IMR-90 (cell line): Measurements from ENCODE around the gene CDH12. TPM values are rescaled to one million over a fixed set of nuclear protein-coding genes. Genes with fewer than 3 reads are reported as not detected.

Experiments used
- ATAC-seq: fragments of 200-7000 bp; cut with Tn5 transposase; 2 replicates; pipeline ENCODE4 v1.9.1; 2020; ENCODE audit warnings: low read depth, mild to moderate bottlenecking, moderate library complexity
- BruUV-seq: library from RNA; stranded (reverse); fragments of 400-500 nt; replicated peaks from 2 replicates; lab custom pipeline; 2021; lab: Mats Ljungman, UMichigan
- CTCF ChIA-PET: fragments of 300-600 bp; formaldehyde crosslinking; extraction: SDS; loops from one replicate; lab custom pipeline; 2021; ENCODE audit warnings: antibody characterized with exemption; lab: Yijun Ruan, JAX
- POLR2A ChIA-PET: fragments of 300-600 bp; sonication (Branson Sonifier 250); formaldehyde crosslinking; loops from one replicate; lab custom pipeline; 2022; ENCODE audit warnings: antibody characterized with exemption; ENCODE audit not compliant: unreplicated experiment; lab: Charles Lee
- DNase-seq: peaks from one replicate; pipeline ENCODE4 v3.0.0; 2013
- H2AFZ ChIP-seq: replicated peaks from 2 replicates; pipeline ENCODE3; 2013; ENCODE audit warnings: low read length, mild to moderate bottlenecking; ENCODE audit not compliant: poor library complexity
- H2AK5ac ChIP-seq: 2 replicates; pipeline ENCODE4 v1.6.1; 2013; ENCODE audit warnings: low read depth, low read length, inconsistent platforms
- H2AK9ac ChIP-seq: replicated peaks from 2 replicates; pipeline ENCODE3; 2013; ENCODE audit warnings: mild to moderate bottlenecking, low read depth, low read length, moderate library complexity; ENCODE audit not compliant: poor library complexity
- H2BK120ac ChIP-seq: 2 replicates; pipeline ENCODE4 v1.6.1; 2013; ENCODE audit warnings: low read depth, low read length, inconsistent platforms
- H2BK15ac ChIP-seq: 3 replicates; pipeline ENCODE4 v1.6.1; 2013; ENCODE audit warnings: low read depth, low read length, inconsistent platforms
- H2BK20ac ChIP-seq: 2 replicates; pipeline ENCODE4 v1.6.1; 2013; ENCODE audit warnings: low read depth, mild to moderate bottlenecking, inconsistent platforms, low read length, moderate library complexity
- H2BK5ac ChIP-seq: 2 replicates; pipeline ENCODE4 v1.6.1; 2013; ENCODE audit warnings: mild to moderate bottlenecking, low read depth, low read length, inconsistent platforms; ENCODE audit not compliant: poor library complexity, severe bottlenecking
- H3K14ac ChIP-seq: replicated peaks from 2 replicates; pipeline ENCODE4 v1.6.1; 2013; ENCODE audit warnings: low read depth, low read length, inconsistent platforms
- H3K18ac ChIP-seq: 2 replicates; pipeline ENCODE4 v1.6.1; 2013; ENCODE audit warnings: low read depth, low read length, control low read depth
- H3K23ac ChIP-seq: 2 replicates; pipeline ENCODE4 v1.6.1; 2013; ENCODE audit warnings: low read depth, low read length, inconsistent platforms
- H3K27ac ChIP-seq: 2 replicates; pipeline ENCODE4 v1.5.1; 2013; ENCODE audit warnings: mild to moderate bottlenecking, control low read depth, low read length; ENCODE audit not compliant: insufficient read depth
- H3K27me3 ChIP-seq: 2 replicates; pipeline ENCODE4 v1.6.1; 2013; ENCODE audit warnings: low read length; ENCODE audit not compliant: control insufficient read depth, insufficient read depth
- H3K36me3 ChIP-seq: 2 replicates; pipeline ENCODE4 v1.6.1; 2013; ENCODE audit warnings: low read length, mixed read lengths; ENCODE audit not compliant: control insufficient read depth, insufficient read depth
- H3K4ac ChIP-seq: 2 replicates; pipeline ENCODE4 v1.6.1; 2013; ENCODE audit warnings: low read depth, low read length, inconsistent platforms
- H3K4me1 ChIP-seq: 2 replicates; pipeline ENCODE4 v1.6.1; 2013; ENCODE audit warnings: low read length, mixed read lengths; ENCODE audit not compliant: control insufficient read depth, insufficient read depth
- H3K4me2 ChIP-seq: 2 replicates; pipeline ENCODE4 v1.6.1; 2013; ENCODE audit warnings: low read depth, mild to moderate bottlenecking, control low read depth, low read length, moderate library complexity
- H3K4me3 ChIP-seq: 2 replicates; pipeline ENCODE4 v1.5.1; 2013; ENCODE audit warnings: low read depth, mild to moderate bottlenecking, control low read depth, low read length, moderate library complexity; ENCODE audit not compliant: insufficient read depth
- H3K56ac ChIP-seq: 2 replicates; pipeline ENCODE4 v1.6.1; 2013; ENCODE audit warnings: low read length, inconsistent platforms; ENCODE audit not compliant: insufficient read depth; ENCODE audit errors: extremely low read depth
- H3K79me1 ChIP-seq, 2 experiments: 2 replicates each; pipeline ENCODE4 v1.6.1; 2013; ENCODE audit warnings: low read length in 2 of 2, inconsistent platforms in 1 of 2, low read depth in 1 of 2
- H3K9ac ChIP-seq: 2 replicates; pipeline ENCODE4 v1.6.1; 2013; ENCODE audit warnings: low read depth, low read length, control low read depth
- H3K9me1 ChIP-seq: 2 replicates; pipeline ENCODE4 v1.6.1; 2013; ENCODE audit warnings: low read length, inconsistent platforms; ENCODE audit not compliant: insufficient read depth
- H3K9me3 ChIP-seq: 2 replicates; pipeline ENCODE4 v1.6.1; 2013; ENCODE audit warnings: low read length; ENCODE audit not compliant: control insufficient read depth, insufficient read depth
- H4K20me1 ChIP-seq: 2 replicates; pipeline ENCODE4 v1.6.1; 2013; ENCODE audit warnings: low read length, inconsistent platforms; ENCODE audit not compliant: insufficient read depth
- H4K5ac ChIP-seq: 2 replicates; pipeline ENCODE4 v1.6.1; 2013; ENCODE audit warnings: mild to moderate bottlenecking, low read depth, low read length, control low read depth
- H4K8ac ChIP-seq, 2 experiments: 2 replicates each; pipeline ENCODE4 v1.6.1; 2013; ENCODE audit warnings: low read depth in 2 of 2, low read length in 2 of 2, control low read depth in 1 of 2, inconsistent platforms in 1 of 2
- H4K91ac ChIP-seq: 2 replicates; pipeline ENCODE4 v1.6.1; 2013; ENCODE audit warnings: low read depth, low read length, inconsistent platforms; ENCODE audit not compliant: insufficient read depth
- CEBPB ChIP-seq: IDR thresholded peaks from 2 replicates; pipeline ENCODE4 v1.6.1; 2012; ENCODE audit warnings: low read depth, low read length, improper control_type of control experiment
- MAFK ChIP-seq: IDR thresholded peaks from 2 replicates; pipeline ENCODE4 v1.6.1; 2012; ENCODE audit warnings: low read depth, low read length, improper control_type of control experiment
- MXI1 ChIP-seq: IDR thresholded peaks from 2 replicates; pipeline ENCODE4 v1.6.1; 2012; ENCODE audit warnings: low read depth, mild to moderate bottlenecking, low read length, moderate library complexity, borderline replicate concordance
- NFE2L2 ChIP-seq: fragments of 150-350 bp; IDR thresholded peaks from 2 replicates; pipeline ENCODE4 v1.6.1; 2016; ENCODE audit warnings: low read depth, mild to moderate bottlenecking, low read length
- RCOR1 ChIP-seq: IDR thresholded peaks from 2 replicates; pipeline ENCODE4 v1.6.1; 2012; ENCODE audit warnings: mild to moderate bottlenecking, low read length, improper control_type of control experiment; ENCODE audit not compliant: insufficient replicate concordance
- RFX5 ChIP-seq: IDR thresholded peaks from 2 replicates; pipeline ENCODE4 v1.8.0; 2012; ENCODE audit warnings: low read depth, mild to moderate bottlenecking, low read length, moderate library complexity
- SMC3 ChIP-seq: fragments of 150-350 bp; IDR thresholded peaks from 2 replicates; pipeline ENCODE4 v1.6.1; 2016; ENCODE audit warnings: low read depth, mild to moderate bottlenecking, antibody characterized with exemption, low read length, moderate library complexity
- USF2 ChIP-seq: fragments of 150-350 bp; IDR thresholded peaks from 2 replicates; pipeline ENCODE4 v1.6.1; 2017; ENCODE audit warnings: mild to moderate bottlenecking, antibody characterized with exemption, low read length, low read depth
- WGBS, 2 experiments: methylation state at CpG; one replicate each; pipeline versions ENCODE4 v1.1.5 to v1.1.7; 2013; ENCODE audit warnings: missing lambda C conversion rate in 2 of 2; ENCODE audit not compliant: insufficient read length in 1 of 2; ENCODE audit errors: extremely low coverage in 2 of 2; 5-methylcytosine and 5-hydroxymethylcytosine counted together
- dilution Hi-C: fragments of 300-500 bp; cut with HindIII; formaldehyde crosslinking; loops from one replicate; pipeline ENCODE4 v1.14.3; 2018; ENCODE audit warnings: low sequenced_read_pairs; ENCODE audit not compliant: unreplicated experiment
- in situ Hi-C: fragments of 300-500 bp; cut with MboI; formaldehyde crosslinking; loops from 3 replicates; pipeline ENCODE4 v1.14.3; 2019; ENCODE audit warnings: low sequenced_read_pairs, inconsistent platforms, mixed read lengths
- intact Hi-C: fragments of 100-400 bp; cut with micrococcal nuclease; formaldehyde crosslinking; loops from 2 replicates; pipeline ENCODE4 v1.10.0; 2022
- polyA plus RNA-seq, 3 experiments: library from polyadenylated mRNA; depleted of rRNA; stranded (reverse); fragments of >200 nt; gene quantifications; 2 replicates each; pipeline ENCODE4 v1.2.3, GENCODE V29; 2012; ENCODE audit warnings: low replicate concordance in 1 of 3
- total RNA-seq: library from RNA; depleted of rRNA; stranded (reverse); fragments of >200 nt; gene quantifications from 2 replicates; pipeline ENCODE4 v1.2.3, GENCODE V29; 2012

CDH12 gene
- total and polyA plus RNA-seq, 2 of the 4 experiments (the other 2 are of a cell fraction) = not detected

GRCh38 chr5:22643356-22643755, 209.8 kb downstream of the CDH12 start:
- H3K79me1 ChIP-seq = no peaks in the 10 kb centered on the region
- no peak overlapping the region for H2BK15ac ChIP-seq
- no peak overlapping the region for H4K91ac ChIP-seq
- H3K4me3 ChIP-seq = no peak overlapping the region
- ChIA-PET CTCF (no interaction called here), POLR2A (no interaction called here)
- no peak overlapping the region for H3K27ac ChIP-seq
- H3K9me1 ChIP-seq = no peaks in the 10 kb centered on the region
- no TSS peak for BruUV-seq
- no peaks in the 10 kb centered on the region for H3K36me3 ChIP-seq
- in situ Hi-C loops (no loop called here), intact Hi-C loops (no loop called here), dilution Hi-C loops (no loop called here)
- H2BK20ac ChIP-seq = no peak overlapping the region
- no CpG with 5 or more reads among the region's 2 CpGs for WGBS, 2 experiments
- no peak overlapping the region for H4K8ac ChIP-seq
- no peak overlapping the region for H4K5ac ChIP-seq
- H3K18ac ChIP-seq = no peak overlapping the region
- H2AK9ac ChIP-seq = no peak overlapping the region
- H3K27me3 ChIP-seq = no peaks in the 10 kb centered on the region
- no peak overlapping the region for H3K56ac ChIP-seq
- H3K14ac ChIP-seq = no peak overlapping the region
- DNase-seq (no peak), ATAC-seq (no peak)
- no peaks in the 10 kb centered on the region for H3K4me1 ChIP-seq
- H2BK5ac ChIP-seq = no peak overlapping the region
- H3K9ac ChIP-seq = no peak overlapping the region
- no peaks in the 10 kb centered on the region for H4K20me1 ChIP-seq
- H2AFZ ChIP-seq = no peak overlapping the region
- no peak overlapping the region for H3K4me2 ChIP-seq
- no peak overlapping the region for H2BK120ac ChIP-seq
- no peak overlapping the region for H2AK5ac ChIP-seq
- no peaks in the 10 kb centered on the region for H3K9me3 ChIP-seq
- no peak overlapping the region for H3K4ac ChIP-seq
- TF ChIP-seq MAFK = no peak
- no peak for TF ChIP-seq RCOR1
- TF ChIP-seq SMC3 = no peak
- TF ChIP-seq USF2 = no peak
- no peak for TF ChIP-seq NFE2L2
- no peak for TF ChIP-seq MXI1
- no peak for TF ChIP-seq CEBPB
- no peak for TF ChIP-seq RFX5
- H3K23ac ChIP-seq = no peak overlapping the region
